Measurements from ENCODE around the gene ZNF862.

ZNF862 gene

DNA sequence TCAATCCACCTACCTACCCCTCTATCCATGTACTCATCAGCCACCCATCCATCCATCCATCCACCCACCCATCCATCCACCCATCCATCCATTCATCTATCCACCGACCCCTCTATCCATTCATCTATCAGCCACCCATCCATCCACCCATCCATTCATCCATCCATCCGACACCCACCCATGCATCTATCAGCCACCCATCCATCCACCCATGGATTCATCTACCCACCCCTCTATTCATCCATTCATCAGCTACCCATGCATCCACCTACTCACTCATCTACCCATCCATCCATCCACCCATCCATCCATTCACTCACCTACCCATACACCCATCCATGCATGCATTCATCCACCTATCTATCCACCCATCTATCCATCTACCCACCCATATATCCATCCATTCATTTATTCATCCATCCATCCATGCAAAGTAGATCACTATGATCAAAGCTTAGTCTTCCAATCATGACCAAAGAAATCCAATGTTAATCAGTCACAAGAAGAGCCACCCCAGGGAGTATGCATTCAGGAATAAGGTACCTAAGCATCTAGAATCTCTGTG, 37.1 kb upstream of the ZNF862 start:
- Mint-ChIP-seq H3K36me3 (ENCODE audit: low read depth) (no peaks in the 10 kb centered on the region), H3K27ac (no peak overlapping the region), H3K9me3 (no peaks in the 10 kb centered on the region), H3K27me3 (peaks cover 1% of the 10 kb centered on the region), H3K4me3 (no peak overlapping the region), H3K4me1 (ENCODE audit: low read depth) (no peaks in the 10 kb centered on the region)
- intact Hi-C loops (cut with micrococcal nuclease): no loop called here

DNA sequence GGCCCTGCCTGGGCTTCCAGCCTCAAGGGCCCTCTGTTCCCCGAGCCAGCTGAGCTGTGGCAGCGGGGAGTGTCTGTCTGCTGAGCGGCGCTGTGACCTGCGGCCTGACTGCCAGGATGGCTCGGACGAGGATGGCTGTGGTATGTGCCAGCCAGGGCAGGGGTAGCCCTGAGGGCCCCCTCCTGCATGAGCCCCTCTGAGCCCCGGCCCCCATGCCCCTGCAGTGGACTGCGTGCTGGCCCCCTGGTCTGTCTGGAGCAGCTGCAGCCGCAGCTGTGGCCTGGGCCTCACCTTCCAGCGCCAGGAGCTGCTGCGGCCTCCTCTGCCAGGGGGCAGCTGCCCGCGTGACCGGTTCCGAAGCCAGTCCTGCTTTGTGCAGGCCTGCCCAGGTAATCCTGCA, 36.4 kb upstream of the ZNF862 start:
- H3K9me3 Mint-ChIP-seq: no peaks in the 10 kb centered on the region
- H3K36me3 Mint-ChIP-seq (ENCODE audit: low read depth): no peaks in the 10 kb centered on the region
- H3K27me3 Mint-ChIP-seq: peaks cover 2% of the 10 kb centered on the region
- H3K27ac Mint-ChIP-seq: no peak overlapping the region
- no peaks in the 10 kb centered on the region for H3K4me1 Mint-ChIP-seq (ENCODE audit: low read depth)
- intact Hi-C loops (cut with micrococcal nuclease): no loop called here
- H3K4me3 Mint-ChIP-seq: no peak overlapping the region

DNA sequence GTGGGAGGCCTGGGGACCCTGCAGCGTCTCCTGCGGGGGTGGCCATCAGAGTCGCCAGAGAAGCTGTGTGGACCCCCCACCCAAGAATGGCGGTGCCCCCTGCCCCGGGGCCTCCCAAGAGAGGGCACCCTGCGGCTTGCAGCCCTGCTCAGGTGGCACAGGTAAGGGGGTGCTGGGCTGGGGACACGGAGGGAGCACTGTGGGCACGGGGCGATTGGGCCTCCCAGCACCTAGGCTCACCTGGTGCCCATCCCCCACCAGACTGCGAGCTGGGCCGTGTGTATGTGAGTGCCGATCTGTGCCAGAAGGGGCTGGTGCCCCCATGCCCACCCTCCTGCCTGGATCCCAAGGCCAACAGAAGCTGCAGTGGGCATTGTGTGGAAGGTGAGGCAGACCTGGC, 35.2 kb upstream of the ZNF862 start:
- Mint-ChIP-seq H3K36me3 (ENCODE audit: low read depth) (no peaks in the 10 kb centered on the region), H3K4me3 (no peak overlapping the region), H3K4me1 (ENCODE audit: low read depth) (no peaks in the 10 kb centered on the region), H3K9me3 (no peaks in the 10 kb centered on the region), H3K27me3 (peaks cover 2% of the 10 kb centered on the region), H3K27ac (no peak overlapping the region)
- intact Hi-C loops (cut with micrococcal nuclease): no loop called here

DNA sequence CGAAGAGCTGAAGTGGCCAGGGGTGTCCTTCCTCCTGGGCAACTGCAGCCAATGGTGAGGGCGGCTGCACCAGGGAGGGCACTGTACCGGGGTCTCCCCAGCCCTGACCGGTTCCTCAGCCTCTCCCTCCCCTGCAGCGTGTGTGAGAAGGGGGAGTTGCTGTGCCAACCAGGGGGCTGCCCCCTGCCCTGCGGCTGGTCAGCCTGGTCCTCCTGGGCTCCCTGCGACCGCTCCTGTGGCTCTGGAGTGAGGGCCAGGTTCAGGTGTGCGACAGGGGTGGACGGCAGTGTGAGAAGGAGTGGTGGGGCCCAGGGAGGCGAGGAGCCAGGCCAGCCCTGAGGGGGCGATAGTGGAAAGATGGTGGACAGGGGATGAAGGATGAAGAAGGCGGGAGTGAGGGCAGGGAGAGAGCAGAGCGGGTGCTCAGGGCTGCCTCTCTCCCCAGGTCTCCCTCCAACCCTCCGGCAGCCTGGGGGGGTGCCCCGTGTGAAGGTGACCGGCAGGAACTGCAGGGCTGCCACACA, 34.6 kb upstream of the ZNF862 start:
- no peak overlapping the region for H3K4me3 Mint-ChIP-seq
- H3K27me3 Mint-ChIP-seq: peaks cover 2% of the 10 kb centered on the region
- no peak overlapping the region for H3K27ac Mint-ChIP-seq
- H3K9me3 Mint-ChIP-seq: no peaks in the 10 kb centered on the region
- no peaks in the 10 kb centered on the region for H3K4me1 Mint-ChIP-seq (ENCODE audit: low read depth)
- no peaks in the 10 kb centered on the region for H3K36me3 Mint-ChIP-seq (ENCODE audit: low read depth)
- intact Hi-C loops (cut with micrococcal nuclease): no loop called here

DNA sequence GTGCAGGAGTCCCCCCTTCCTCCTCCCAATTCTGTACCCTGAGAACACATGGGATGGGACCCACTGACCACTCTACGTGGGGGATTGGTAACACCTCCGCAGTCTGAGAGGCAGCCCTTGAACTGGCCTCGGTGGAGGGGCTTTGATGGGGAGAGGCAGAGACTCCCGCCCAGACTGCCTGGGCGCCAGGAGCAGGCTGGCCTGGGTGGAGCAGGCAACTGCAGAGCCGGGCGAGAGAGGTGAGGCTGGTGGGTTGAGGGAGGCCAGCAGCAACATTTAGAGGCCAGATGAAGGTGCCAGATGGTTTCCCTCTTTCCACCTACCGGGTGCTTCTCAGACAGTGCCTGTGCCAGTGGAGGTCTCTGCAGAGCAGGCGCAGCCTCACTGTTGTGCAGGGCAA, 34.1 kb upstream of the ZNF862 start:
- Mint-ChIP-seq H3K36me3 (ENCODE audit: low read depth) (no peaks in the 10 kb centered on the region), H3K4me3 (no peak overlapping the region), H3K9me3 (no peaks in the 10 kb centered on the region), H3K27ac (no peak overlapping the region), H3K4me1 (ENCODE audit: low read depth) (no peaks in the 10 kb centered on the region), H3K27me3 (peaks cover 2% of the 10 kb centered on the region)
- intact Hi-C loops (cut with micrococcal nuclease): no loop called here

DNA sequence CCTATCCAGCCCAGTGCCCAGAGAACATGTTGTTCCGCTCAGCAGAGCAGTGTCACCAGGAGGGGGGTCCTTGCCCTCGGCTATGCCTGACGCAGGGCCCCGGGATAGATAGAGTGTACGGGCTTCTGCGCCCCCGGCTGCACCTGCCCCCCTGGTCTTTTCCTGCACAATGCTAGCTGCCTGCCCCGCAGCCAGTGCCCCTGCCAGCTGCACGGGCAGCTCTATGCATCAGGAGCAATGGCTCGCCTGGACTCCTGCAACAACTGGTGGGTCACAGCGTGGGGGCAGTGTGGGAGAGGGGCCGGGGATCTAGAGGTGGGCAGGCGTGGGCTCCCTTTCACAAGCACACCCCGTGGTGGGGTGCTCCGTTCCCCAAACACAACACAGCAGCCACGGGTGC, 31.4 kb upstream of the ZNF862 start:
- Mint-ChIP-seq H3K4me3 (no peak overlapping the region), H3K27ac (no peak overlapping the region), H3K4me1 (ENCODE audit: low read depth) (no peaks in the 10 kb centered on the region), H3K36me3 (ENCODE audit: low read depth) (no peaks in the 10 kb centered on the region), H3K9me3 (no peaks in the 10 kb centered on the region), H3K27me3 (peaks cover 5% of the 10 kb centered on the region)
- intact Hi-C loops (cut with micrococcal nuclease): no loop called here

DNA sequence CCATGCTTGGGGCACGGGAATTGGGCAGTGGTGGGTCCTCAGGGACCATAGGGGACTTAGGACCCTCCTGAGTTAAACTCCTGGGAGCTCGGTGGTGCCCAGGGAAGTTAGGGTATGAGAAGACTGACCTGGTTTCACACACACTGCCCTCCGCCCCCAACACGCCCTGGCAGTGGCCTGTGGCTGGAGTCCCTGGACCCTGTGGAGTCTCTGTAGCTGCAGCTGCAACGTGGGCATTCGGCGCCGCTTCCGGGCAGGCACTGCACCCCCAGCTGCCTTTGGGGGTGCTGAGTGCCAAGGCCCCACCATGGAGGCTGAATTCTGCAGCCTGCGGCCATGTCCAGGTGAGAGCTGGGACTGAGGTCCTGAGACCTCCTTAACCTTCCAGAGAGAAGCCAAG, 29.9 kb upstream of the ZNF862 start:
- H3K36me3 Mint-ChIP-seq (ENCODE audit: low read depth): no peaks in the 10 kb centered on the region
- H3K27ac Mint-ChIP-seq: no peak overlapping the region
- intact Hi-C loops (cut with micrococcal nuclease): no loop called here

DNA sequence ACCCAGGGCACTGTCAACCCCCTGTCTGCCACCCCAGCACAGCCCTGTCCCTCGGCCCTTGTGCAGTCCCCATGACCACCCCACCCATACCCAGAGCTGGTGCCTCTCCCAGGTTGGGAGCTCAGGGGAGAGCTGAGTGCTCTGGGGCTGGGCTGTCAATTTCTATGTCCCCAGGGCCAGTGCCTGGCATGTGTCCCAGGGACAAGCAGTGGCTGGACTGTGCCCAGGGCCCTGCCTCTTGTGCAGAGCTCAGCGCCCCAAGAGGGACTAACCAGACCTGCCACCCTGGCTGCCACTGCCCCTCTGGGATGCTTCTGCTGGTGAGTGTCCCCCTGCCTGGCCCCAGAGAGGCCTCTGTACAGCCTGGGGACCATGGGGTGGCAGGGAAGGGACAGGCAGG, 29.0 kb upstream of the ZNF862 start:
- Mint-ChIP-seq H3K27me3 (peaks cover 5% of the 10 kb centered on the region), H3K27ac (no peak overlapping the region), H3K9me3 (no peaks in the 10 kb centered on the region), H3K4me1 (ENCODE audit: low read depth) (no peaks in the 10 kb centered on the region), H3K4me3 (no peak overlapping the region), H3K36me3 (ENCODE audit: low read depth) (no peaks in the 10 kb centered on the region)
- intact Hi-C loops (cut with micrococcal nuclease): no loop called here

More for the DNA sequence above, 29.9 kb upstream of the ZNF862 start:
- Mint-ChIP-seq H3K4me1 (ENCODE audit: low read depth) (no peaks in the 10 kb centered on the region), H3K9me3 (no peaks in the 10 kb centered on the region), H3K4me3 (no peak overlapping the region), H3K27me3 (peaks cover 5% of the 10 kb centered on the region)

DNA sequence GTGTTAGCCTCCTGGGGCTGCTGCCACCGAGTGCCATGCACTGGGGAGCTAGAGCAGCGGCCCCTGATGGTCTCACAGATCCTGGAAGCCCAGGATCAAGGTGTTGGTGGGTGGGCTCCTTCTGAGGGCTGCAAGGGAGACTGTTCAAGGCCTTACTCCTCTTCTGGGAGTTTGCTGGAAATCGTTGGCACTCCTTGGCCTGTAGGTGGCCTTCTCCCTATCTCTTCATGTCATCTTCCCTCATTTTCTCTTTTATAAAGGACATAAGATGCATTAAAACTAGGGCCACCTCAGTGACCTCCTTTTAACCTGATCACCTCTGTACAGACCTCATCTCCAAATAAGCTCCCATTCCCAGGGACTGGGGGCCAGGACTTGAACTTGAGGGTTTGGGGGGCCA, 27.0 kb upstream of the ZNF862 start:
- intact Hi-C loops (cut with micrococcal nuclease): no loop called here
- Mint-ChIP-seq H3K9me3 (no peaks in the 10 kb centered on the region), H3K27me3 (peaks cover 3% of the 10 kb centered on the region), H3K27ac (no peak overlapping the region), H3K4me1 (ENCODE audit: low read depth) (no peaks in the 10 kb centered on the region), H3K4me3 (no peak overlapping the region), H3K36me3 (ENCODE audit: low read depth) (no peaks in the 10 kb centered on the region)

DNA sequence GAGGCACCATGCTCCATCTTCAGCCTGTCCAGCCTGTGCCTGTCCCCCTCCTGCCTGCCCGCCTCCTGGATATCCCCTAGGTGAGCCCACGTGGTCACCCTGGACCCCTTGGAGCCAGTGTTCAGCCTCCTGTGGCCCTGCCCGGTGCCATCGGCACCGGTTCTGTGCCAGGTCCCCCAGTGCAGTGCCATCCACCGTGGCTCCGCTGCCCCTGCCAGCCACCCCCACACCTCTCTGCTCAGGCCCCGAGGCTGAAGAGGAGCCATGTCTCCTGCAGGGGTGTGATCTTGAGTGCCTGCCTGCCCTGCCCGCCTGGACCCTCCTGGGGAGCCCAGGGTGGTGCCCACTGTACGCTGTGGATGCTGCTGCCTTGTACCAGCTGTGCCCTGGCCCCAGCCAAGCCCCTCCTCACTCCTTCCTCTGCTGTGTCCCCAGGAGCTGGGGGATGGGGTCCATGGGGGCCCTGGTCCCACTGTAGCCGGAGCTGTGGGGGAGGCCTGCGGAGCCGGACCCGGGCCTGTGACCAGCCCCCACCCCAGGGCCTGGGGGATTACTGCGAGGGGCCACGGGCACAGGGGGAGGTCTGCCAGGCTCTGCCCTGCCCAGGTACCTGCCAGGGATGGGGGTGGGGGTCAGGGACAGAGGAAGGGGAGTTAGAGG, 26.2 kb upstream of the ZNF862 start:
- Mint-ChIP-seq H3K4me3 (no peak overlapping the region), H3K36me3 (ENCODE audit: low read depth) (no peaks in the 10 kb centered on the region), H3K4me1 (ENCODE audit: low read depth) (no peaks in the 10 kb centered on the region), H3K27me3 (peaks cover 3% of the 10 kb centered on the region), H3K9me3 (no peaks in the 10 kb centered on the region), H3K27ac (no peak overlapping the region)
- intact Hi-C loops (cut with micrococcal nuclease): no loop called here

DNA sequence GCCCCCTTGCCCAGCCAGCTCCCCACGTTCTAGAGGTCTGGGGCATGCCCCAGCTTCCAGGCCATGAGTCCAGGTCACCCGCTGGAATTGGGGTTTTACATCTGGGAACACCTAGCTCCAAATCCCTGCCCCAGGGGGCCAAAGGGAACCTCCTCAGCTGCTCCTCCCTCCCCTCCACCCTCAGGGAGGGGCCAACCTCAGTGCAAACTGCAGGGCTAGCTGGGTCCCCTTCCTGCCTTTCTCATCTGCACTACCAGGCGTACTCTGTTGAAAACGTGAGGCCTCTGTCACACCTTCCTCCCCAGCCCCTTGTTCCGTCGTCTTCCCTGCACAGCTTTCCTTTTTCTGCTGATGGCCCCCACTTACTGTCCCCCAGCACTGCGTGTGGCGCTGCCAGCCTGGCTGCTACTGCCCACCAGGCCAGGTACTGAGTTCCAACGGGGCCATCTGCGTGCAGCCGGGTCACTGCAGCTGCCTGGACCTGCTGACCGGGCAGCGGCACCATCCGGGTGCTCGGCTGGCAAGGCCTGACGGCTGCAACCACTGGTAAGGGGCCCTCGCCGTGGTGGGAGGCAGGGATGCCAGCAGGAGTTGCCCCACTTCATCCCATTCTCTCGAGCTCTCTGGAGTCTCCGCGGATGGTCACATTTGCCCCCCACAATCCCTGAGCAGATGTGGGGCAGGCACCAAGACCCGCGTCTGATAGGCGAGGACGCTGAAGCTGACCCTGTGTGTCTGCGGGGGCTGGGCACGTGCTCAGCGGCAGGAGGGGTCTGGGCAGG, 24.7 kb upstream of the ZNF862 start:
- intact Hi-C loops (cut with micrococcal nuclease): no loop called here
- H3K9me3 Mint-ChIP-seq: no peaks in the 10 kb centered on the region
- no peak overlapping the region for H3K4me3 Mint-ChIP-seq
- H3K27ac Mint-ChIP-seq: no peak overlapping the region
- H3K36me3 Mint-ChIP-seq (ENCODE audit: low read depth): no peaks in the 10 kb centered on the region
- H3K27me3 Mint-ChIP-seq: peaks cover 3% of the 10 kb centered on the region
- no peaks in the 10 kb centered on the region for H3K4me1 Mint-ChIP-seq (ENCODE audit: low read depth)

DNA sequence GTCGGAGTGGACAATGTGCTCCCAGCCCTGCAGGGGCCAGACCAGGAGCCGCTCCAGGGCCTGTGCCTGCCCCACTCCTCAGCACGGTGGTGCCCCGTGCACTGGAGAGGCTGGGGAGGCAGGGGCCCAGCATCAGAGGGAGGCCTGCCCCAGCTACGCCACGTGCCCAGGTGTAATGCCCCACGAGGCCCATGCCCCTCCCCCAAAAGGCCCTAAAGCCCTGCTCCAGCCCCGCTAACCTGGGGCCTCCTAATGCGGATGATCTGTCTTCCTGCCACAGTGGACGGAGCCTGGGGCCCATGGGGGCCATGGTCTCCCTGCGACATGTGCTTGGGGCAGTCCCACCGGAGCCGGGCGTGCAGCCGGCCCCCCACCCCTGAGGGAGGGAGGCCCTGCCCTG, 23.7 kb upstream of the ZNF862 start:
- no peak overlapping the region for H3K4me3 Mint-ChIP-seq
- H3K9me3 Mint-ChIP-seq: no peaks in the 10 kb centered on the region
- no peaks in the 10 kb centered on the region for H3K36me3 Mint-ChIP-seq (ENCODE audit: low read depth)
- H3K27me3 Mint-ChIP-seq: peaks cover 3% of the 10 kb centered on the region
- intact Hi-C loops (cut with micrococcal nuclease): no loop called here
- H3K4me1 Mint-ChIP-seq (ENCODE audit: low read depth): no peaks in the 10 kb centered on the region
- H3K27ac Mint-ChIP-seq: no peak overlapping the region

DNA sequence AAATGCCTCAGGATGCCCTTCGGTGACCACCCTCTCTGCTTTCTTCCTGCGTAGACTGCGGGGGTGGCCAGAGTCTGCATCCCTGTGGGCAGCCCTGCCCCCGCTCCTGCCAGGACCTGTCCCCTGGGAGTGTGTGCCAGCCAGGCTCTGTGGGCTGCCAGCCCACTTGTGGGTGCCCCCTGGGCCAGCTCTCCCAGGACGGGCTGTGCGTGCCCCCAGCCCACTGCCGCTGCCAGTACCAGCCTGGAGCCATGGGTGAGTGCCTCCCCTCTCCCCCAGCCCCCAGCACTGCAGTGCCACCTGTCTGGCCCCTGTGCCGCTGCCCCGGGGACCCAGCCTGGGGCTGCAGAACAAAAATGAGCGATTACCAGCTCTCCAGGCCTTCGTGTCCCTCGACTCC, 23.1 kb upstream of the ZNF862 start:
- H3K9me3 Mint-ChIP-seq: no peaks in the 10 kb centered on the region
- H3K36me3 Mint-ChIP-seq (ENCODE audit: low read depth): no peaks in the 10 kb centered on the region
- intact Hi-C loops (cut with micrococcal nuclease): no loop called here
- H3K4me1 Mint-ChIP-seq (ENCODE audit: low read depth): no peaks in the 10 kb centered on the region
- H3K27me3 Mint-ChIP-seq: no peaks in the 10 kb centered on the region
- no peak overlapping the region for H3K27ac Mint-ChIP-seq
- no peak overlapping the region for H3K4me3 Mint-ChIP-seq

DNA sequence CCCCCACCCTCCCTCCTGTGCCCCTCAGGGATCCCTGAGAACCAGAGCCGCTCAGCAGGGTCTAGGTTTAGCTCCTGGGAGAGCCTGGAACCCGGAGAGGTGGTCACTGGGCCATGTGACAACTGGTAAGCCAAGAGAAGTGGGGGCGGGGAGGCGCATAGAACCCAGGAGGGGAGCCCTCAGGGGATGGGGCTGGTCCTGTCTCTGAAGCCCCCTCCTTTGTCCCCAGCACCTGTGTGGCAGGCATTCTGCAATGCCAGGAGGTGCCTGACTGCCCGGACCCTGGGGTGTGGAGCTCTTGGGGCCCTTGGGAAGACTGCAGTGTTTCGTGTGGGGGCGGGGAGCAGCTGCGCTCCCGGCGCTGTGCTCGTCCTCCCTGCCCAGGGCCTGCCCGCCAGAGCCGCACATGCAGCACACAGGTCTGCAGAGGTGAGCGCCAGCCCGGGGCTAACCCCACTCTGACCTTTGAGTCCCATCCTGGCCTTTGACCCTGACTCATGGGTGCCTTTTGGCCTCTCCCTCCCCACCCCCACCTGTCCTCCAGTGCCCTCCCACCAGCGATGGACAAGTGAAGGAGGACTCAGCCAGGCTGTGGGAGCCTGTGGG, 22.4 kb upstream of the ZNF862 start:
- intact Hi-C loops (cut with micrococcal nuclease): no loop called here
- Mint-ChIP-seq H3K9me3 (no peaks in the 10 kb centered on the region), H3K36me3 (ENCODE audit: low read depth) (no peaks in the 10 kb centered on the region), H3K27ac (no peak overlapping the region), H3K4me1 (ENCODE audit: low read depth) (no peaks in the 10 kb centered on the region), H3K4me3 (no peak overlapping the region), H3K27me3 (no peaks in the 10 kb centered on the region)

All from dendritic cell treated with granulocyte-macrophage colony-stimulating factor and Interleukin-4, amounts not matched to agents 40 ng/mL and 50 ng/mL, for 4 days (primary cell).